HepG2 (cell line): Measurements from ENCODE around the gene EEPD1. TPM values are rescaled to one million over a fixed set of nuclear protein-coding genes. Genes with fewer than 3 reads are reported as not detected.

Experiments
- ATAC-seq: fragments of 200-7000 bp; cut with Tn5 transposase; 3 replicates; pipeline ENCODE4 v1.9.1; 2020; ENCODE audit warnings: mild to moderate bottlenecking, moderate library complexity
- BruUV-seq: library from RNA; stranded (reverse); fragments of 400-500 nt; replicated peaks from 2 replicates; lab custom pipeline; 2021; lab: Mats Ljungman, UMichigan
- CTCF ChIA-PET: fragments of 300-600 bp; formaldehyde crosslinking; extraction: SDS; loops from one replicate; lab custom pipeline; 2021; ENCODE audit warnings: low total read pairs, inconsistent platforms, low intra/inter-chr PET ratio; lab: Yijun Ruan, JAX
- POLR2A ChIA-PET: fragments of 350-600 bp; sonication (Branson Sonifier 250); formaldehyde crosslinking; loops from one replicate; lab custom pipeline; 2020; ENCODE audit warnings: antibody characterized with exemption, inconsistent platforms; lab: Yijun Ruan, JAX
- DNase-seq: peaks from one replicate; pipeline ENCODE4 v3.0.0-alpha.2; 2015; ENCODE audit warnings: low spot score
- FAIRE-seq: peaks from 3 replicates; lab custom pipeline; 2011; peaks lifted over from hg19 to GRCh38; lab: Jason Lieb, UNC
- H2AFZ ChIP-seq: one replicate; pipeline ENCODE4 v1.6.1; 2011; ENCODE audit warnings: low read length, inconsistent platforms
- H3K27ac ChIP-seq: fragments of 300-600 bp; 3 replicates; pipeline ENCODE4 v1.8.0; 2011; ENCODE audit warnings: mixed run types, mild to moderate bottlenecking, mixed read lengths, low read length, inconsistent platforms; ENCODE audit not compliant: insufficient read depth; ENCODE audit errors: extremely low read length
- H3K27me3 ChIP-seq, 2 experiments: fragments of 200-600 bp in 1 of 2; 2 replicates in 1 of 2; 3 replicates in 1 of 2; pipeline versions ENCODE4 v1.6.0 to v1.8.0; 2011; ENCODE audit warnings: low read length in 2 of 2, mild to moderate bottlenecking in 2 of 2, moderate library complexity in 2 of 2, inconsistent platforms in 1 of 2; ENCODE audit not compliant: insufficient read depth in 2 of 2, control insufficient read depth in 1 of 2
- H3K36me3 ChIP-seq, 2 experiments: fragments of 200-600 bp in 1 of 2; replicated peaks in 1 of 2; 2 replicates in 1 of 2; 3 replicates in 1 of 2; pipeline versions ENCODE4 v1.5.1 to v1.8.0; 2011; ENCODE audit warnings: low read length in 2 of 2, inconsistent platforms in 1 of 2; ENCODE audit not compliant: insufficient read depth in 2 of 2, control insufficient read depth in 1 of 2
- H3K4me1 ChIP-seq: 2 replicates; pipeline ENCODE4 v1.5.1; 2012; ENCODE audit warnings: low read length, inconsistent platforms; ENCODE audit not compliant: insufficient read depth
- H3K4me2 ChIP-seq: 2 replicates; pipeline ENCODE4 v1.6.0; 2011; ENCODE audit warnings: low read depth, low read length, inconsistent platforms
- H3K4me3 ChIP-seq, 3 experiments: fragments of 200-600 bp in 1 of 3; sonication (generic), shearing (Covaris generic) in 1 of 3; replicated peaks in 1 of 3; 2 replicates each; pipeline ENCODE4 v1.5.1; 2011 to 2016; ENCODE audit warnings: low read length in 3 of 3, inconsistent platforms in 2 of 3, low read depth in 2 of 3, mild to moderate bottlenecking in 2 of 3, control low read depth in 1 of 3, mixed read lengths in 1 of 3; ENCODE audit not compliant: insufficient read depth in 1 of 3
- H3K79me2 ChIP-seq: one replicate; pipeline ENCODE4 v1.6.1; 2011; ENCODE audit warnings: low read length, inconsistent platforms; ENCODE audit not compliant: insufficient read depth
- H3K9ac ChIP-seq: 2 replicates; pipeline ENCODE4 v1.6.0; 2011; ENCODE audit warnings: mild to moderate bottlenecking, low read depth, low read length, inconsistent platforms; ENCODE audit not compliant: insufficient read depth
- H3K9me3 ChIP-seq: 2 replicates; pipeline ENCODE4 v1.5.1; 2012; ENCODE audit warnings: mild to moderate bottlenecking, low read length
- H4K20me1 ChIP-seq: 2 replicates; pipeline ENCODE4 v1.6.0; 2011; ENCODE audit warnings: inconsistent platforms, mild to moderate bottlenecking, low read length, moderate library complexity; ENCODE audit not compliant: insufficient read depth
- CEBPB ChIP-seq: IDR thresholded peaks from 2 replicates; pipeline ENCODE4 v1.6.1; 2011; ENCODE audit warnings: low read depth, low read length, improper control_type of control experiment, borderline replicate concordance
- CREM ChIP-seq, 2 experiments: sonication (generic) in 1 of 2; formaldehyde crosslinking in 1 of 2; IDR thresholded peaks; 2 replicates each; pipeline versions ENCODE4 v1.4.0 to v1.6.1; 2016 to 2020; ENCODE audit warnings: antibody characterized with exemption in 1 of 2, mild to moderate bottlenecking in 1 of 2, missing genetic modification reagents in 1 of 2
- ELF1 ChIP-seq: sonication (generic); formaldehyde crosslinking; IDR thresholded peaks from 2 replicates; pipeline ENCODE4 v1.4.0; 2020; ENCODE audit warnings: missing genetic modification reagents
- EP300 ChIP-seq, 3 experiments: sonication (generic) in 1 of 3; formaldehyde crosslinking in 1 of 3; IDR thresholded peaks; 2 replicates each; pipeline versions ENCODE4 v1.5.1 to v1.6.1; 2011 to 2020; ENCODE audit warnings: low read depth in 2 of 3, low read length in 2 of 3, borderline replicate concordance in 1 of 3, improper control_type of control experiment in 1 of 3, mild to moderate bottlenecking in 1 of 3, missing genetic modification reagents in 1 of 3, moderate library complexity in 1 of 3
- HMG20A ChIP-seq: IDR thresholded peaks from 2 replicates; pipeline ENCODE4 v1.6.1; 2016; ENCODE audit warnings: borderline replicate concordance
- MAFF ChIP-seq: IDR thresholded peaks from 2 replicates; pipeline ENCODE4 v1.6.1; 2011; ENCODE audit warnings: low read depth, low read length, improper control_type of control experiment
- MAFK ChIP-seq, 2 experiments: IDR thresholded peaks in 1 of 2; conservative IDR thresholded peaks in 1 of 2; 2 replicates each; pipeline ENCODE4 v1.6.1; 2011; ENCODE audit warnings: improper control_type of control experiment in 2 of 2, low read length in 2 of 2
- MED13 ChIP-seq: sonication (generic); formaldehyde crosslinking; IDR thresholded peaks from 2 replicates; pipeline ENCODE4 v1.5.0; 2020; ENCODE audit warnings: missing genetic modification reagents
- MIER3 ChIP-seq: IDR thresholded peaks from 2 replicates; pipeline ENCODE4 v1.6.1; 2016; ENCODE audit warnings: missing compliant biosample characterization, borderline replicate concordance
- POGK ChIP-seq: sonication (generic); formaldehyde crosslinking; conservative IDR thresholded peaks from 2 replicates; pipeline ENCODE4 v1.8.0; 2022; ENCODE audit warnings: mild to moderate bottlenecking, moderate library complexity, missing genetic modification reagents
- SP140L ChIP-seq: sonication (generic); formaldehyde crosslinking; IDR thresholded peaks from 2 replicates; pipeline ENCODE4 v1.4.0; 2020; ENCODE audit warnings: missing genetic modification reagents, borderline replicate concordance
- TEAD2 ChIP-seq: sonication (generic); formaldehyde crosslinking; IDR thresholded peaks from 2 replicates; pipeline ENCODE4 v1.9.0; 2021; ENCODE audit warnings: missing genetic modification reagents
- ZKSCAN5 ChIP-seq: sonication (generic); formaldehyde crosslinking; IDR thresholded peaks from 2 replicates; pipeline ENCODE4 v1.5.1; 2020; ENCODE audit warnings: mild to moderate bottlenecking, missing genetic modification reagents
- ZNF550 ChIP-seq: sonication (generic); formaldehyde crosslinking; IDR thresholded peaks from 2 replicates; pipeline ENCODE4 v1.4.0; 2020; ENCODE audit warnings: mild to moderate bottlenecking, missing genetic modification reagents, borderline replicate concordance
- WGBS: methylation state at CpG from one replicate; pipeline ENCODE4 v1.1.6; 2017; ENCODE audit warnings: low lambda C conversion rate; 5-methylcytosine and 5-hydroxymethylcytosine counted together
- in situ Hi-C: cut with HindIII; loops from 2 replicates; pipeline ENCODE4 v1.10.0; 2017; ENCODE audit warnings: low pct_unique_long_range_greater_than_20kb; ENCODE audit not compliant: extremely low pct_ligation_motif_present
- intact Hi-C: fragments of 100-400 bp; cut with micrococcal nuclease; formaldehyde crosslinking; loops from one replicate; pipeline ENCODE4 v1.10.0; 2022; ENCODE audit not compliant: unreplicated experiment
- polyA plus RNA-seq, 8 experiments: library from polyadenylated mRNA; depleted of rRNA in 3 of 8; stranded (reverse) in 7 of 8; unstranded in 1 of 8; fragments of >200 nt; fragmentation: Illumina TruSeq in 4 of 8; extraction: Trizol in 4 of 8; gene quantifications; 2 replicates each; pipeline versions ENCODE4 v1.2.1 to v1.2.3, GENCODE V29; 2011 to 2016; ENCODE audit warnings: low read depth in 4 of 8, missing spikeins in 1 of 8, mixed read lengths in 1 of 8; ENCODE audit not compliant: insufficient read depth in 1 of 8
- total RNA-seq, 5 experiments: library from RNA; depleted of rRNA; stranded (reverse); fragments of >200 nt; fragmentation: Illumina TruSeq; extraction: Trizol; gene quantifications; 2 replicates each; pipeline ENCODE4 v1.2.3, GENCODE V29; 2016; ENCODE audit warnings: low read depth in 1 of 5
- TF ChIP-seq, protein P1 (sequence below): sonication (generic); formaldehyde crosslinking; IDR thresholded peaks from 2 replicates; pipeline ENCODE4 v1.5.0; 2020; ENCODE audit warnings: missing genetic modification reagents
- TF ChIP-seq, protein P2 (sequence below): sonication (generic); formaldehyde crosslinking; IDR thresholded peaks from 2 replicates; pipeline ENCODE4 v1.5.0; 2020; ENCODE audit warnings: missing genetic modification reagents

Gene EEPD1
- total and polyA plus RNA-seq, 2 of the 13 experiments (the other 11 are each of a cell fraction or from before 2014, with no cell fraction given): 10.1 to 16.4 TPM

GRCh38 chr7:36344622-36345021 lies 191.6 kb downstream of the EEPD1 start:
- ChIA-PET CTCF (no interaction called here), POLR2A (no interaction called here)
- Histone ChIP-seq H3K79me2 (no peaks in the 10 kb centered on the region), H3K9ac (no peak overlapping the region), H3K4me1 (peaks cover 11% of the 10 kb centered on the region; the same call in 1 of the 2 replicates), H2AFZ (no peak overlapping the region), H4K20me1 (no peaks in the 10 kb centered on the region), H3K36me3 (no peaks in the 10 kb centered on the region), H3K4me3 (no peak overlapping the region), H3K27me3 (no peaks in the 10 kb centered on the region), H3K9me3 (no peaks in the 10 kb centered on the region), H3K4me2 (no peak overlapping the region), H3K27ac (no peak overlapping the region)
- ATAC-seq: no peak
- WGBS: 91% methylated on average over 2 of the region's 2 CpGs
- FAIRE-seq: no peak
- intact Hi-C loops (no loop called here), in situ Hi-C loops (no loop called here)
- TF ChIP-seq SP140L (no peak), MIER3 (CRISPR knock-in tag) (no peak), TEAD2 (CRISPR knock-in tag) (no peak), CREM (IDR thresholded peaks at IDR 0.05) (no peak), CREM (CRISPR knock-in tag; IDR thresholded peaks at IDR 0.05) (no peak), ZKSCAN5 (CRISPR knock-in tag) (no peak), ZNF550 (no peak)
- TF ChIP-seq, protein P1, sequence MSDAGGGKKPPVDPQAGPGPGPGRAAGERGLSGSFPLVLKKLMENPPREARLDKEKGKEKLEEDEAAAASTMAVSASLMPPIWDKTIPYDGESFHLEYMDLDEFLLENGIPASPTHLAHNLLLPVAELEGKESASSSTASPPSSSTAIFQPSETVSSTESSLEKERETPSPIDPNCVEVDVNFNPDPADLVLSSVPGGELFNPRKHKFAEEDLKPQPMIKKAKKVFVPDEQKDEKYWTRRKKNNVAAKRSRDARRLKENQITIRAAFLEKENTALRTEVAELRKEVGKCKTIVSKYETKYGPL (CRISPR knock-in tag): no peak
- BruUV-seq: no TSS peak
- no peak for DNase-seq

GRCh38 chr7:36346260-36346831 lies 193.3 kb downstream of the EEPD1 start:
- peaks cover 11% of the 10 kb centered on the region; the same call in 1 of the 2 replicates for H3K4me1 ChIP-seq
- H4K20me1 ChIP-seq: no peaks in the 10 kb centered on the region
- in situ Hi-C loops: no loop called here
- no peaks in the 10 kb centered on the region for H3K36me3 ChIP-seq
- no peak overlapping the region for H3K9ac ChIP-seq
- no peak overlapping the region for H3K4me3 ChIP-seq
- no peaks in the 10 kb centered on the region for H3K79me2 ChIP-seq
- H3K9me3 ChIP-seq: no peaks in the 10 kb centered on the region
- ChIA-PET CTCF (no interaction called here), POLR2A (no interaction called here)
- 89% methylated on average over 6 of the region's 6 CpGs for WGBS
- intact Hi-C loops: no loop called here
- FAIRE-seq (no peak), DNase-seq (no peak), ATAC-seq (no peak)
- no peak overlapping the region for H3K27ac ChIP-seq
- no TSS peak for BruUV-seq
- no peak overlapping the region for H2AFZ ChIP-seq
- no peak overlapping the region for H3K4me2 ChIP-seq
- H3K27me3 ChIP-seq: no peaks in the 10 kb centered on the region
- no peak for TF ChIP-seq HMG20A
- TF ChIP-seq CEBPB: peak; percentile 23; the same call in 1 of the 2 replicates
- no peak for TF ChIP-seq POGK (CRISPR knock-in tag)
- no peak for TF ChIP-seq MED13 (CRISPR knock-in tag)
- no peak for TF ChIP-seq ELF1 (CRISPR knock-in tag)
- TF ChIP-seq MAFK (conservative IDR thresholded peaks at IDR 0.05 in 1 of 2, IDR thresholded peaks at IDR 0.05 in 1 of 2; ENCODE audit: low read length in 2 of 2): peak; percentile 27 to 72; a peak in 2 of 4 replicates
- TF ChIP-seq MAFF: peak; percentile 58
- TF ChIP-seq, protein P2, sequence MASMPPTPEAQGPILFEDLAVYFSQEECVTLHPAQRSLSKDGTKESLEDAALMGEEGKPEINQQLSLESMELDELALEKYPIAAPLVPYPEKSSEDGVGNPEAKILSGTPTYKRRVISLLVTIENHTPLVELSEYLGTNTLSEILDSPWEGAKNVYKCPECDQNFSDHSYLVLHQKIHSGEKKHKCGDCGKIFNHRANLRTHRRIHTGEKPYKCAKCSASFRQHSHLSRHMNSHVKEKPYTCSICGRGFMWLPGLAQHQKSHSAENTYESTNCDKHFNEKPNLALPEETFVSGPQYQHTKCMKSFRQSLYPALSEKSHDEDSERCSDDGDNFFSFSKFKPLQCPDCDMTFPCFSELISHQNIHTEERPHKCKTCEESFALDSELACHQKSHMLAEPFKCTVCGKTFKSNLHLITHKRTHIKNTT (CRISPR knock-in tag): no peak
- no peak for TF ChIP-seq EP300 (IDR thresholded peaks at IDR 0.05; ENCODE audit: low read depth in 2 of 2, low read length in 2 of 2)
- TF ChIP-seq EP300 (CRISPR knock-in tag; IDR thresholded peaks at IDR 0.05; ENCODE audit: borderline replicate concordance): no peak
